Ectodermal cell (in vitro differentiated cells): ENCODE measurements around the gene FAM13C.

Experiments
- H3K27ac ChIP-seq: 2 replicates; pipeline ENCODE4 v1.7.0; 2013; ENCODE audit warnings: mild to moderate bottlenecking, low read depth, low read length; ENCODE audit not compliant: insufficient read depth, poor library complexity, severe bottlenecking
- H3K27me3 ChIP-seq: 2 replicates; pipeline ENCODE4 v1.7.0; 2013; ENCODE audit warnings: mild to moderate bottlenecking, low read length; ENCODE audit not compliant: insufficient read depth, control insufficient read depth, poor library complexity, severe bottlenecking
- H3K36me3 ChIP-seq: one replicate; pipeline ENCODE4 v1.7.0; 2013; ENCODE audit warnings: low read length; ENCODE audit not compliant: control insufficient read depth, insufficient read depth
- H3K4me1 ChIP-seq: one replicate; pipeline ENCODE4 v1.7.0; 2013; ENCODE audit warnings: low read length; ENCODE audit not compliant: control insufficient read depth, insufficient read depth
- H3K4me3 ChIP-seq: 2 replicates; pipeline ENCODE4 v1.7.0; 2013; ENCODE audit warnings: low read depth, low read length, control low read depth; ENCODE audit not compliant: insufficient read depth
- H3K9me3 ChIP-seq: 2 replicates; pipeline ENCODE4 v1.7.0; 2013; ENCODE audit warnings: mild to moderate bottlenecking, low read length, moderate library complexity; ENCODE audit not compliant: control insufficient read depth
- WGBS, 2 experiments: methylation state at CpG; one replicate each; pipeline ENCODE4 v1.1.7; 2013; ENCODE audit warnings: missing lambda C conversion rate in 2 of 2; 5-methylcytosine and 5-hydroxymethylcytosine counted together

Gene FAM13C

DNA sequence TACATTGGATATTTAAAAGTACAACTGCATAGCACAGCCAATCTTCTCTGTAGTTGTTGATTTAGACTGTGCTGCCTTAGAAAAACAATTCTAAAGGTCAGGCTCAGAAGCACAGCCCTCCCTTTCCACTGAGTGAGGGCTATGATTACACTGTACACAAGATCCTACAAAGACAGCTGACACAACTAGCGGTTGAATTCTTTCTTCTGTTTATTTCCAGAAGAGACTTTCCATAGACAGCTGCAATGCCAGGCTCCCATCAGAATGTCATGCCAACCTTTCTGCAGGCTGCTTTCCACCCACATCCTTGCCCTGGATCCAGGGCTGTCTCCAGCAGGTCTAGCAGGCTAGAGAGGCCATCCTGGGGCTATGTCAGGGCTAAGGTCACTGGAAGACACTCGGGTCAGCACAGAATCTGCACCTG is 39.3 kb downstream of the FAM13C start:
- no peak overlapping the region for H3K27ac ChIP-seq
- no peaks in the 10 kb centered on the region for H3K9me3 ChIP-seq
- H3K4me1 ChIP-seq, result no peaks in the 10 kb centered on the region
- WGBS, 2 experiments, result 95 to 96% methylated on average over 2 of the region's 2 CpGs
- no peaks in the 10 kb centered on the region for H3K36me3 ChIP-seq
- H3K4me3 ChIP-seq, result no peak overlapping the region
- no peaks in the 10 kb centered on the region for H3K27me3 ChIP-seq

DNA sequence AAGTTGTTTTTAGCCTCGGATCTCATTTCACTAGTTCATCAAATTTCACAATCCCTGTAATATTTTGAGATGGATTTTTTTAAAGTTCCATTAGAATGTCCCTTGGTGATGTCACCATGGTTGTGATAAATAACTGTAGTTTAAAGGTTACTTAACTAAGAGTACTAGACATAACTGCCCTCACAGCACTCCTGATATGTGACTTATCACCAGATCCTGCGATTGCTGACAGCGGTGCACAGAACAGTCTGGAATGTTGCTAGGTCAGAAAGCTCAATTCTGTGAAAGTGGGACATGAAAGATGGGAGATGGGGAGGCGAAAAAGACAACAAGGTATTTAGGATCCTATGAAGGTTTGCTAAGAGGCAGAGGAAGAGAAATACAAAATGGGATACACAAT is 40.2 kb downstream of the FAM13C start:
- WGBS, 2 experiments, result 92 to 98% methylated on average over 4 of the region's 4 CpGs

DNA sequence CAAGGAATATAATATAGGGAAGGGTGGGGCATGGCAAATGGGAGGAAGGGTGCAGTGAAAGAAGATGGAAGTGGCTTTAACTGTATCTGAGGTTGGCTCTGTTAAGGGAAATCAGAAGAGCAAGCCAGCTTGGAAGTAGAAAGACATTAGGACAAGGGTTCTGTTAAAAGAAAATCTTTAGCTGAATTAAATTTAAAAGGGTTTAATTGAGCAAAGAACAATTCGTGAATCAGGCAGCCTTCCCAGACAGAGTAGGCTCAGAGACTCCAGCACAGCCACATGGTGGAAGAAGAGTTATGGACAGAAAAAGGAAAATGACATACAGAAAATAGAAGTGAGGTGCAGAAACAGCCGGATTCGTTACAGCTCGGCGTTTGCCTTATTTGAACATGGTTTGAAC is 42.0 kb downstream of the FAM13C start:
- Histone ChIP-seq H3K9me3 (no peaks in the 10 kb centered on the region), H3K4me1 (peaks cover 3% of the 10 kb centered on the region), H3K4me3 (no peak overlapping the region), H3K36me3 (no peaks in the 10 kb centered on the region), H3K27me3 (no peaks in the 10 kb centered on the region), H3K27ac (no peak overlapping the region)
- 94 to 98% methylated on average over 5 of the region's 5 CpGs for WGBS, 2 experiments

More for the DNA sequence above, 40.2 kb downstream of the FAM13C start:
- H3K36me3 ChIP-seq, result no peaks in the 10 kb centered on the region
- H3K4me1 ChIP-seq, result no peaks in the 10 kb centered on the region
- no peak overlapping the region for H3K27ac ChIP-seq
- no peak overlapping the region for H3K4me3 ChIP-seq
- H3K9me3 ChIP-seq, result no peaks in the 10 kb centered on the region
- H3K27me3 ChIP-seq, result no peaks in the 10 kb centered on the region

DNA sequence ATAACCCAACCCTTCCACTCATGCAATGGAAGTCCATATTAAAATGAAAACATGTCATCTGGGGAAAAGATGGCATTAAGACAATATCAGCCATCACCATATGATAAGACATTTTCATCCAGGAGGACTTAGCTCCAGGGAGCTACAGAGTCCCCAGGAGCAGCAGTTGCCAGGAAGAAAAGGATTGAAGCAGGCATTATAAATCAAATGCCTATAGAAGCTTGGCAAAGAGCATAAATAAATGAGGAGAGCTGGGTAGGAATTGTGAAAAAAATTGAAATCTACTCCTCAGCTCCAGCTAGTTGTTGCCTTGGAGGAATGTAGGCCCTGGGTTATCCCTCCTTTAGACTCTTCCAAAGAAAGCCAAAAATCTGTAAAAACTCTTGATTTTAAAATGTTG is 42.5 kb downstream of the FAM13C start:
- H3K4me1 ChIP-seq, result peaks cover 5% of the 10 kb centered on the region
- H3K4me3 ChIP-seq, result no peak overlapping the region
- H3K36me3 ChIP-seq, result no peaks in the 10 kb centered on the region
- H3K9me3 ChIP-seq, result no peaks in the 10 kb centered on the region
- no peaks in the 10 kb centered on the region for H3K27me3 ChIP-seq
- H3K27ac ChIP-seq, result no peak overlapping the region

DNA sequence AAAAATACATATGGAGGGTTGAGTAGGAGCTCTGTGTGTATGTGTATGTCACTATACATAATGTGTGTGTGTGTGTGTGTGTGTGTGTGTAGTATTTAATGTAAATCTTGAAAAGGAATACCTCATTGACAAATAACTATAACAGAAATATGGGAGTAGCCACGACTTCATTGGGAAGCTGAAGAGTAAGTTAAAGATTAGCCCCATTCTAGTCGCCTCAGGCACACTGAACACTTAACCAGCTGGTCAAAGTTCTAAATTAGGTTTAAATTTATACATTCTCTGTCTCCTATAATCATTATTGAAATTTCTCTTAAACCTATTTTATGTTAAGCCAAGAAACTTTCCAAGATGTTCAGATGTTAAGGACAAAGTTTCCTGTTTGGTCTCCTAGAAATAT is 45.3 kb downstream of the FAM13C start:
- WGBS, 2 experiments, result 85 to 100% methylated on average over 1 to 2 of the region's 2 CpGs
- H3K4me1 ChIP-seq, result peaks cover 5% of the 10 kb centered on the region

DNA sequence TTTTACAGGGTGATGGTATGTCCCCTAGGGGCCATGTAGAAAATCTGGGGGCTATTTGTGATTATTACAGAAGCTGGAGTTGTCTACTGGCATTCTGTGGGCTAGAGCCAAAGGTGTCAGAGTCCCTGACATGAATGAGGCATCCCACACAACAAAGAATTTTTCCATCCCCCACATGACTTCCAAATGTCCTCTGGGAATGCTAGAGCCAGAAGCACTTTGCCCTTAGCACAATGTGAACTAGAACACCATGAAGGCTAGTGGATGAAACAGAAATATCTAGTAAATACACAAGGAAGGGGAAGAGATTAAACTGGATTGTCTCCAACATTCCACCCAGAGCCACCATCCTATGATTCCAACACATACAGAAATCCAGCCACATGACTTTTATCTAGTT is 46.9 kb downstream of the FAM13C start:
- Histone ChIP-seq H3K27me3 (no peaks in the 10 kb centered on the region), H3K4me3 (no peak overlapping the region), H3K9me3 (no peaks in the 10 kb centered on the region), H3K27ac (no peak overlapping the region), H3K4me1 (peaks cover 5% of the 10 kb centered on the region), H3K36me3 (no peaks in the 10 kb centered on the region)

More for the DNA sequence above, 45.3 kb downstream of the FAM13C start:
- Histone ChIP-seq H3K27ac (no peak overlapping the region), H3K27me3 (no peaks in the 10 kb centered on the region), H3K36me3 (no peaks in the 10 kb centered on the region), H3K9me3 (no peaks in the 10 kb centered on the region), H3K4me3 (no peak overlapping the region)

DNA sequence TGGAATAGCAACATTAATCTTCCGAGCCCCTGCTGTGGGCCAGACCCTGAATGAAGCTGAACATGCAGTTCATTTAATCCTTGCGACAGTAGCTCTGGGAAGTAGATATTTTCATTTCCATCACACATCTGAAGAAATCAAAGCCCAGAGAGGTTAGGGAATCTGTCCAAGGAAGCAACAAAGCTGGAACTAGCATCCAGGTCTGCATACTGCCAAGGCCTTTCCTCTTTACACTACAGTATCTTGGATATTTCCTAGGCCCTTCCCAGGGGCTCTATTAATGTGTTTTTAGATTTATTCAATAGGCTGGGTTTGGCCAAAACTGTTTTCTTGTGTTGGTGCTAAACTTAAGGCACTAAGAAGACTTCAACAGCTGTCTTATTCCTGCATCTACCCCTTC is 48.1 kb downstream of the FAM13C start:
- Histone ChIP-seq H3K27ac (no peak overlapping the region), H3K27me3 (no peaks in the 10 kb centered on the region), H3K36me3 (no peaks in the 10 kb centered on the region), H3K9me3 (no peaks in the 10 kb centered on the region), H3K4me3 (no peak overlapping the region), H3K4me1 (peaks cover 5% of the 10 kb centered on the region)
- 94 to 100% methylated on average over 2 of the region's 2 CpGs for WGBS, 2 experiments

DNA sequence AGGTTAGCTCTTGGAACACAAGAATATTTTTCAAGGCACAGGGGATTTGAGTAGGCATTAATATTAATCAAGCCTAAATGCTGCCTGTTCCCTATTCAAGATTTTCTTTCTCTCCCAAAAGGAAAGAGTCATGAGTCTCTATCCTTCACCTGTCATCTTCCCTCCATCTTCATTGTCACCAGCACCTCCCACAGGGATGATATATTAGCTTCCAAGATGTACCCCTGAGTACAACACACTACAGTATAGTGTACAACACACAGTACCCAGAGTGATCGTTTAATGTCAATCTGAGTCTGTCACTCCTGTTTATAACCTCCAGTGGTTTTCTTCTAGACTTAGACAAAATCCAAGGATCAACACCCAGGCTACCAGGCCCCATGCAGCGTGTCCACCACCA is 50.1 kb downstream of the FAM13C start:
- Histone ChIP-seq H3K27ac (no peak overlapping the region), H3K27me3 (no peaks in the 10 kb centered on the region), H3K4me1 (peaks cover 5% of the 10 kb centered on the region), H3K4me3 (no peak overlapping the region), H3K36me3 (no peaks in the 10 kb centered on the region), H3K9me3 (no peaks in the 10 kb centered on the region)
- WGBS, 2 experiments, result 95% methylated on average over 2 of the region's 2 CpGs

DNA sequence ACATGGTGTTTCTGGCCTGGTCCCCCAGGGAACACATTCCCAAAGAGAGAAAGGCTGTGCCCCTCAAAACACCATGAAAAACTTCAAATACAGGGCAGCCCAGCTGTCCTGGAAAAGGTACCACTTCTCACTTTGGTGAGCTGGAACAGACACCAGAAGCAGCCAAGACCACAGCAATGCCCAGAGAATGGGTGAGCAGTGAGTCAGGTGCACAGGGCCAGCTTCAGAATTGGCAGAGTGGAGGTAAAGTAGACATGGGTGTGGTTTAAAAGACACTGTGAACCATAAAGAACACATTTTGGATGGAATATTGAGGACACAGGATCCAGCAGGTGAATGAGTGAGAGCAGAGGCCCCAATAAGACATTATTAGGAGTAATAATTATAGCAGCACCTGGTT is 51.3 kb downstream of the FAM13C start:
- Histone ChIP-seq H3K4me1 (peaks cover 5% of the 10 kb centered on the region), H3K9me3 (no peaks in the 10 kb centered on the region), H3K27ac (no peak overlapping the region), H3K4me3 (no peak overlapping the region), H3K27me3 (no peaks in the 10 kb centered on the region), H3K36me3 (no peaks in the 10 kb centered on the region)

DNA sequence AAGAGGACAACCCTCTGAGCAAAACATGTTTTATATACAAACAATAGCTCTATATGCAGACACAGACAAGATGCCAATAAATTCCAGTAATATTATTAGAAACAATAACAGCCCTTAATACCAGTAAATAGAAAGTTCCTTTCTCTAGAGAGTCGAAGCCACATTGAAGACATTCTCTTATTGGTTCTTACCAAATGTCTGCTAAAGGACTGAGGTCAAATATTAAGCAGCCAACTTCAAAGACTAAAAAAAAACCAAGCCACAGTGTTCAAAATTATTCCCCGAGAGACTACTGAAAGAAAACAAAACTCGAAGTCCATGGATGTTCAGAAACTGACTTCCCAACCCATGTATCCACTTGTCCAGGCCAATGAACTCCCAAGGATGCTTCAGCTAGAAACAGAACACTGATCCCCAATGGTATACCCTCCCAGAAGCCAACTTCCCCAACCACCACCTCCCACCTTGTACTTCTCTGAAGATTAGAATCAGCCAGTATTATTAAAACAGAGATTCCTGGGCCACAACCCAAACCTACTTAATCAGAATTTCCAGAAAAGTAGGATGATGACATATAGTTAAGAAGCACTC is 51.9 kb downstream of the FAM13C start:
- H3K4me3 ChIP-seq, result no peak overlapping the region
- H3K36me3 ChIP-seq, result no peaks in the 10 kb centered on the region
- WGBS, 2 experiments, result 87 to 90% methylated on average over 3 of the region's 3 CpGs
- H3K27me3 ChIP-seq, result no peaks in the 10 kb centered on the region
- no peak overlapping the region for H3K27ac ChIP-seq
- H3K4me1 ChIP-seq, result peaks cover 3% of the 10 kb centered on the region
- no peaks in the 10 kb centered on the region for H3K9me3 ChIP-seq

DNA sequence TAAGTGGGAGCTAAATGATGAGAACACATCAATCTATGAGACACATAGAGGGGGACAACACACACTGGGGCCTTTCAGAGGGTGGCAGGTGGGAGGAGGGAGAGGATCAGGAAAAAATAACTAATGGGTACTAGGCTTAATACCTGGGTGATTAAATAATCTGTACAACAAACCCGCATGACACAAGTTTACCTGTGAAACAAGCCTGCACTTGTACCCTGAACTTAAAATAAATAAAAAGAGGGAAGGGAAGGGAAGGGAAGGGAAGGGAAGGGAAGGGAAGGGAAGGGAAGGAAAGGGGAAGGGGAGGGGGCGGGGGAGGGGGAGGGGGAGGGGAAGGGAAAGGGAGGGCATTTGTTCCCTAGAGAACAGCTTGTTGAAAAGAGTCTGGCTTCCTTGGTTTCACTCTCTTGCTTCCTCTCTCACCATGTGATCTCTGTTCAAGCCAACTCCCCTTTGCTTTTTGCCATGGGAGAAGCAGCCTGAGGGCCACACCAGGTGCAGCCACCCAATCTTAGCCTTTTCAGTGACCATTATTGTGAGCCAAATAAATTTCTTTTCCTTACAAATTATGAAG is 57.7 kb downstream of the FAM13C start:
- no peaks in the 10 kb centered on the region for H3K27me3 ChIP-seq
- no peaks in the 10 kb centered on the region for H3K36me3 ChIP-seq
- H3K4me3 ChIP-seq, result no peak overlapping the region
- no peak overlapping the region for H3K27ac ChIP-seq
- H3K9me3 ChIP-seq, result no peaks in the 10 kb centered on the region
- H3K4me1 ChIP-seq, result no peaks in the 10 kb centered on the region
- 71% methylated on average over 1 of the region's 2 CpGs; no CpG with 5 or more reads in 1 of the 2 experiments for WGBS, 2 experiments
